Panc1 (cell line): ENCODE data around the gene SEPTIN5.

Experiments used
- CTCF ChIP-seq: fragments of 450-650 bp; IDR thresholded peaks from 2 replicates; pipeline ENCODE4 v1.5.1; 2017; ENCODE audit warnings: mild to moderate bottlenecking
- TF ChIP-seq, protein P1 (sequence below), 2 experiments: IDR thresholded peaks; 2 replicates each; pipeline ENCODE4 v1.6.1; 2011 to 2012; ENCODE audit warnings: low read depth in 2 of 2, control low read depth in 1 of 2, low read length in 1 of 2, mild to moderate bottlenecking in 1 of 2, moderate library complexity in 1 of 2; ENCODE audit not compliant: insufficient read depth in 1 of 2

GRCh38 chr22:19722982-19723231 lies 8.6 kb downstream of the SEPTIN5 start:
- no peak for TF ChIP-seq CTCF
- TF ChIP-seq, protein P1, sequence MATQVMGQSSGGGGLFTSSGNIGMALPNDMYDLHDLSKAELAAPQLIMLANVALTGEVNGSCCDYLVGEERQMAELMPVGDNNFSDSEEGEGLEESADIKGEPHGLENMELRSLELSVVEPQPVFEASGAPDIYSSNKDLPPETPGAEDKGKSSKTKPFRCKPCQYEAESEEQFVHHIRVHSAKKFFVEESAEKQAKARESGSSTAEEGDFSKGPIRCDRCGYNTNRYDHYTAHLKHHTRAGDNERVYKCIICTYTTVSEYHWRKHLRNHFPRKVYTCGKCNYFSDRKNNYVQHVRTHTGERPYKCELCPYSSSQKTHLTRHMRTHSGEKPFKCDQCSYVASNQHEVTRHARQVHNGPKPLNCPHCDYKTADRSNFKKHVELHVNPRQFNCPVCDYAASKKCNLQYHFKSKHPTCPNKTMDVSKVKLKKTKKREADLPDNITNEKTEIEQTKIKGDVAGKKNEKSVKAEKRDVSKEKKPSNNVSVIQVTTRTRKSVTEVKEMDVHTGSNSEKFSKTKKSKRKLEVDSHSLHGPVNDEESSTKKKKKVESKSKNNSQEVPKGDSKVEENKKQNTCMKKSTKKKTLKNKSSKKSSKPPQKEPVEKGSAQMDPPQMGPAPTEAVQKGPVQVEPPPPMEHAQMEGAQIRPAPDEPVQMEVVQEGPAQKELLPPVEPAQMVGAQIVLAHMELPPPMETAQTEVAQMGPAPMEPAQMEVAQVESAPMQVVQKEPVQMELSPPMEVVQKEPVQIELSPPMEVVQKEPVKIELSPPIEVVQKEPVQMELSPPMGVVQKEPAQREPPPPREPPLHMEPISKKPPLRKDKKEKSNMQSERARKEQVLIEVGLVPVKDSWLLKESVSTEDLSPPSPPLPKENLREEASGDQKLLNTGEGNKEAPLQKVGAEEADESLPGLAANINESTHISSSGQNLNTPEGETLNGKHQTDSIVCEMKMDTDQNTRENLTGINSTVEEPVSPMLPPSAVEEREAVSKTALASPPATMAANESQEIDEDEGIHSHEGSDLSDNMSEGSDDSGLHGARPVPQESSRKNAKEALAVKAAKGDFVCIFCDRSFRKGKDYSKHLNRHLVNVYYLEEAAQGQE (IDR thresholded peaks at IDR 0.05; ENCODE audit: insufficient read depth in 1 of 2, low read depth in 2 of 2, low read length in 1 of 2) = no peak
